H9 (cell line): ENCODE measurements around the gene NECTIN1. TPM values are rescaled to one million over a fixed set of nuclear protein-coding genes. Genes with fewer than 3 reads are reported as not detected.

Experiments used
- DNase-seq: peaks from one replicate; pipeline ENCODE4 v3.0.0-alpha.2; 2017
- H2AFZ ChIP-seq: one replicate; pipeline ENCODE4 v1.6.1; 2013; ENCODE audit warnings: mild to moderate bottlenecking, low read length, control low read depth, moderate library complexity
- H2AK5ac ChIP-seq: 2 replicates; pipeline ENCODE4 v1.6.1; 2013; ENCODE audit warnings: low read length, control low read depth, mixed read lengths; ENCODE audit not compliant: insufficient read length
- H2BK120ac ChIP-seq: one replicate; pipeline ENCODE4 v1.6.1; 2013; ENCODE audit warnings: low read depth, mild to moderate bottlenecking, low read length, control low read depth, inconsistent platforms; ENCODE audit not compliant: poor library complexity, severe bottlenecking
- H2BK12ac ChIP-seq: 2 replicates; pipeline ENCODE4 v1.6.1; 2013; ENCODE audit warnings: low read length, control low read depth, mixed read lengths, low read depth; ENCODE audit not compliant: insufficient read length
- H2BK15ac ChIP-seq: 2 replicates; pipeline ENCODE4 v1.6.1; 2013; ENCODE audit warnings: low read depth, low read length, control low read depth
- H2BK20ac ChIP-seq: one replicate; pipeline ENCODE4 v1.6.1; 2013; ENCODE audit warnings: low read depth, mild to moderate bottlenecking, low read length, control low read depth, inconsistent platforms; ENCODE audit not compliant: poor library complexity, severe bottlenecking
- H2BK5ac ChIP-seq: 2 replicates; pipeline ENCODE4 v1.6.1; 2013; ENCODE audit warnings: low read length, control low read depth, mixed read lengths; ENCODE audit not compliant: insufficient read length
- H3K14ac ChIP-seq: 2 replicates; pipeline ENCODE4 v1.6.1; 2013; ENCODE audit warnings: low read length, control low read depth; ENCODE audit not compliant: insufficient read depth
- H3K18ac ChIP-seq: 2 replicates; pipeline ENCODE4 v1.6.1; 2013; ENCODE audit warnings: low read depth, mild to moderate bottlenecking, mixed read lengths, low read length, control low read depth; ENCODE audit not compliant: insufficient read length
- H3K23ac ChIP-seq: 2 replicates; pipeline ENCODE4 v1.6.1; 2013; ENCODE audit warnings: low read length, control low read depth, mixed read lengths, low read depth; ENCODE audit not compliant: insufficient read length
- H3K23me2 ChIP-seq: 2 replicates; pipeline ENCODE4 v1.6.1; 2013; ENCODE audit warnings: low read depth, mild to moderate bottlenecking, mixed read lengths, low read length, control low read depth; ENCODE audit not compliant: insufficient read length, poor library complexity, severe bottlenecking
- H3K27ac ChIP-seq: 2 replicates; pipeline ENCODE4 v1.5.1; 2013; ENCODE audit warnings: low read length, control low read depth, mixed read lengths, low read depth; ENCODE audit not compliant: insufficient read length
- H3K27me3 ChIP-seq: 2 replicates; pipeline ENCODE4 v1.6.1; 2013; ENCODE audit warnings: low read length, control low read depth, inconsistent platforms; ENCODE audit not compliant: insufficient read depth
- H3K4ac ChIP-seq: 2 replicates; pipeline ENCODE4 v1.6.1; 2013; ENCODE audit warnings: low read depth, mild to moderate bottlenecking, control low read depth, inconsistent platforms, low read length, moderate library complexity
- H3K4me1 ChIP-seq: 2 replicates; pipeline ENCODE4 v1.6.1; 2013; ENCODE audit warnings: low read length, control low read depth, inconsistent platforms; ENCODE audit not compliant: insufficient read depth
- H3K4me2 ChIP-seq: 2 replicates; pipeline ENCODE4 v1.6.1; 2013; ENCODE audit warnings: low read length, control low read depth, mixed read lengths; ENCODE audit not compliant: insufficient read length, insufficient read depth
- H3K56ac ChIP-seq: 2 replicates; pipeline ENCODE4 v1.6.1; 2013; ENCODE audit warnings: low read depth, mild to moderate bottlenecking, mixed read lengths, low read length, control low read depth; ENCODE audit not compliant: insufficient read length
- H3K79me1 ChIP-seq: 2 replicates; pipeline ENCODE4 v1.6.1; 2013; ENCODE audit warnings: low read depth, mild to moderate bottlenecking, moderate library complexity, low read length, control low read depth, inconsistent platforms; ENCODE audit not compliant: insufficient read depth, poor library complexity, severe bottlenecking
- H3K79me2 ChIP-seq: 2 replicates; pipeline ENCODE4 v1.6.1; 2013; ENCODE audit warnings: low read length, control low read depth, inconsistent platforms; ENCODE audit not compliant: insufficient read depth
- H3K9ac ChIP-seq: 2 replicates; pipeline ENCODE4 v1.6.1; 2013; ENCODE audit warnings: low read length, control low read depth, mixed read lengths; ENCODE audit not compliant: insufficient read length; ENCODE audit errors: extremely low read depth
- H3K9me3 ChIP-seq: one replicate; pipeline ENCODE4 v1.6.1; 2013; ENCODE audit warnings: low read depth, low read length, inconsistent platforms; ENCODE audit not compliant: control insufficient read depth
- H3T11ph ChIP-seq: one replicate; pipeline ENCODE4 v1.6.1; 2013; ENCODE audit warnings: mild to moderate bottlenecking, low read length, control low read depth, inconsistent platforms
- H4K20me1 ChIP-seq: one replicate; pipeline ENCODE4 v1.6.1; 2013; ENCODE audit not compliant: control insufficient read depth, insufficient read length, insufficient read depth
- H4K5ac ChIP-seq: 2 replicates; pipeline ENCODE4 v1.6.1; 2013; ENCODE audit warnings: low read depth, mild to moderate bottlenecking, mixed read lengths, low read length, control low read depth; ENCODE audit not compliant: insufficient read length
- H4K8ac ChIP-seq: replicated peaks from 2 replicates; pipeline ENCODE4 v1.6.1; 2013; ENCODE audit warnings: low read length, control low read depth, mixed read lengths, low read depth; ENCODE audit not compliant: insufficient read length
- H4K91ac ChIP-seq: 2 replicates; pipeline ENCODE4 v1.6.1; 2013; ENCODE audit warnings: low read depth, mild to moderate bottlenecking, moderate library complexity, mixed read lengths, low read length, control low read depth; ENCODE audit not compliant: insufficient read length
- H3K27ac Mint-ChIP-seq, 3 experiments: 2 replicates in 2 of 3; 3 replicates in 1 of 3; pipeline ENCODE4 v1.8.0; 2020 to 2021; ENCODE audit warnings: mixed read lengths in 3 of 3, mild to moderate bottlenecking in 1 of 3, moderate library complexity in 1 of 3
- H3K27me3 Mint-ChIP-seq: 2 replicates; pipeline ENCODE4 v1.8.0; 2021; ENCODE audit warnings: low read depth, mild to moderate bottlenecking, moderate library complexity, mixed read lengths
- H3K36me3 Mint-ChIP-seq, 3 experiments: 2 replicates in 2 of 3; 3 replicates in 1 of 3; pipeline ENCODE4 v1.8.0; 2020 to 2021; ENCODE audit warnings: low read depth in 3 of 3, mixed read lengths in 3 of 3; ENCODE audit not compliant: insufficient read depth in 1 of 3
- H3K4me1 Mint-ChIP-seq, 2 experiments: 2 replicates each; pipeline ENCODE4 v1.8.0; 2020; ENCODE audit warnings: mixed read lengths in 2 of 2
- H3K4me3 Mint-ChIP-seq, 2 experiments: 2 replicates in 1 of 2; 3 replicates in 1 of 2; pipeline ENCODE4 v1.8.0; 2020 to 2021; ENCODE audit warnings: mild to moderate bottlenecking in 2 of 2, mixed read lengths in 2 of 2, moderate library complexity in 1 of 2
- H3K9me3 Mint-ChIP-seq, 2 experiments: 2 replicates in 1 of 2; 3 replicates in 1 of 2; pipeline ENCODE4 v1.8.0; 2020; ENCODE audit warnings: mild to moderate bottlenecking in 2 of 2, mixed read lengths in 2 of 2, moderate library complexity in 1 of 2
- WGBS: extraction: QIAGEN DNeasy Blood & Tissue Kit; methylation state at CpG from one replicate; pipeline ENCODE4 v1.1.7; 2013; ENCODE audit warnings: missing lambda C conversion rate, low lambda C conversion rate, mixed read lengths; ENCODE audit not compliant: insufficient read length; ENCODE audit errors: extremely low coverage; 5-methylcytosine and 5-hydroxymethylcytosine counted together
- total RNA-seq: library from RNA; stranded (reverse); gene quantifications from 2 replicates; pipeline ENCODE4 v1.2.1, GENCODE V29; 2021
- TF ChIP-seq, protein P1 (sequence below): fragments of 200-600 bp; sonication (generic); conservative IDR thresholded peaks from 3 replicates; pipeline ENCODE4 v1.8.0; 2021; ENCODE audit warnings: antibody characterized with exemption, mild to moderate bottlenecking

The NECTIN1 gene
- total RNA-seq, 1 experiment from 2014 or later = 113 TPM

DNA sequence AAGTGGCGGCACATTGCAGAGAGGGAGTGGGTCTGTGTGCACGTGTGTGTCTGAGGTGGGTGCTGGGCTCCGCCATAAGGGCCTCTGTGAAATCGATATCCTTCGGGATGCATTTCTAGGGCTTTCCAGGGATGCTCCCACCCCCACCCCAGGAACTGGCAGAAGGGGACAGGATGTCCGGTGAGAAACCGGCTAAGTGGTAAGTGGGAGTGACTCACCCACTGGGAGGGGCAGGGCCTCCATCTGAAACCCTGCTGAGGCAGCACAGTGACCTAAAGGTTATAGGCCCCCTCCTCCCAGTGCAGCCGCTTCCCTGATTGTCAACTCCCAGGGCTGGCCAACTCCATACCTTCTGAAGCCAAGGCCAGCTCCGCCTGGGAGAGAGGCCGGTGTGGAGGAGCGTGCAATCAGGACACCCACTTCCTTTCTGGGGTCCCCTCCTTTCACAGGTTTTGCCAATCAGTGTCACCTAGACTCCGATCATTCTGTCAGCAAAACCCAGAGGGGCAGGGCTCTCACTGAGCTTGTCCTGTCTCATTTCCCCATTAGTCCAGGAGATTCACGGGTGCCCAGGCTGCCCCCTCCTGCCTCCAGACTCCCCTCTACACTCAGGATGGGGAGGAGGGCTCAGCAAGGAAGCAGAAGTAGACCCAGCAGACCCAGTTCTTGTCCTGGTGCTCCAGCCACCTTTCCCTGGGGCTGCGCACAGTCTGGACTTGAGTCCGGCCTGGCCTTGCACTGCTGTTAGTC is 44.5 kb downstream of the NECTIN1 start:
- no peak overlapping the region for H2AK5ac ChIP-seq
- H3K56ac ChIP-seq = no peak overlapping the region
- Mint-ChIP-seq H3K9me3 (peaks cover 0 to under 1% of the 10 kb centered on the region in 2 experiments; a peak in 1 of 5 replicates), H3K4me3 (no peak overlapping the region), H3K36me3 (peaks cover 6 to 8% (median 7%) of the 10 kb centered on the region in 3 experiments), H3K27me3 (peaks cover 4% of the 10 kb centered on the region; the same call in 1 of the 2 replicates), H3K27ac (peak overlapping the region in 1 of 3 experiments; percentile 64; a peak in 1 of 7 replicates), H3K4me1 (peaks cover 63 to 65% of the 10 kb centered on the region in 2 experiments)
- WGBS = no CpG with 5 or more reads among the region's 15 CpGs
- H3K9me3 ChIP-seq = no peaks in the 10 kb centered on the region
- no peaks in the 10 kb centered on the region for H3K27me3 ChIP-seq
- H3K79me2 ChIP-seq = peaks cover 2% of the 10 kb centered on the region; the same call in 1 of the 2 replicates
- H2AFZ ChIP-seq = no peak overlapping the region
- H3K79me1 ChIP-seq = peaks cover 25% of the 10 kb centered on the region
- H2BK120ac ChIP-seq = no peak overlapping the region
- no peak overlapping the region for H2BK5ac ChIP-seq
- H3K4ac ChIP-seq = no peak overlapping the region
- no peak overlapping the region for H4K91ac ChIP-seq
- H3K23me2 ChIP-seq = no peaks in the 10 kb centered on the region
- H3K27ac ChIP-seq = no peak overlapping the region
- H4K8ac ChIP-seq = no peak overlapping the region
- no peak overlapping the region for H2BK15ac ChIP-seq
- H3T11ph ChIP-seq = no peak overlapping the region
- no peak overlapping the region for H2BK12ac ChIP-seq
- no peak overlapping the region for H3K4me2 ChIP-seq
- H2BK20ac ChIP-seq = no peak overlapping the region
- no peak overlapping the region for H3K23ac ChIP-seq
- TF ChIP-seq, protein P1, sequence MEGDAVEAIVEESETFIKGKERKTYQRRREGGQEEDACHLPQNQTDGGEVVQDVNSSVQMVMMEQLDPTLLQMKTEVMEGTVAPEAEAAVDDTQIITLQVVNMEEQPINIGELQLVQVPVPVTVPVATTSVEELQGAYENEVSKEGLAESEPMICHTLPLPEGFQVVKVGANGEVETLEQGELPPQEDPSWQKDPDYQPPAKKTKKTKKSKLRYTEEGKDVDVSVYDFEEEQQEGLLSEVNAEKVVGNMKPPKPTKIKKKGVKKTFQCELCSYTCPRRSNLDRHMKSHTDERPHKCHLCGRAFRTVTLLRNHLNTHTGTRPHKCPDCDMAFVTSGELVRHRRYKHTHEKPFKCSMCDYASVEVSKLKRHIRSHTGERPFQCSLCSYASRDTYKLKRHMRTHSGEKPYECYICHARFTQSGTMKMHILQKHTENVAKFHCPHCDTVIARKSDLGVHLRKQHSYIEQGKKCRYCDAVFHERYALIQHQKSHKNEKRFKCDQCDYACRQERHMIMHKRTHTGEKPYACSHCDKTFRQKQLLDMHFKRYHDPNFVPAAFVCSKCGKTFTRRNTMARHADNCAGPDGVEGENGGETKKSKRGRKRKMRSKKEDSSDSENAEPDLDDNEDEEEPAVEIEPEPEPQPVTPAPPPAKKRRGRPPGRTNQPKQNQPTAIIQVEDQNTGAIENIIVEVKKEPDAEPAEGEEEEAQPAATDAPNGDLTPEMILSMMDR = no peak
- H3K9ac ChIP-seq = no peak overlapping the region
- no peak overlapping the region for H3K18ac ChIP-seq
- no peak for DNase-seq
- no peaks in the 10 kb centered on the region for H4K20me1 ChIP-seq
- H3K14ac ChIP-seq = no peak overlapping the region
- peaks cover 13% of the 10 kb centered on the region; the same call in 1 of the 2 replicates for H3K4me1 ChIP-seq
- H4K5ac ChIP-seq = no peak overlapping the region
